SKM-1 (cell line): Measurements from ENCODE around the gene ARSD.

Experiments
- DNase-seq: peaks from one replicate; lab custom pipeline; 2025; ENCODE audit not compliant: unreplicated experiment; lab: John Stamatoyannopoulos, UW

ARSD gene

GRCh38 chrX:2862404-2862803, 66.7 kb downstream of the ARSD start:
- no peak for DNase-seq

GRCh38 chrX:2859197-2859797, 69.8 kb downstream of the ARSD start:
- DNase-seq: no peak

- no peak for DNase-seq
Observed at GRCh38 chrX:2857566-2857965, 71.6 kb downstream of the ARSD start.

- no peak for DNase-seq
Observed at GRCh38 chrX:2855761-2856160, 73.4 kb downstream of the ARSD start.

GRCh38 chrX:2854918-2855317, 74.2 kb downstream of the ARSD start:
- DNase-seq: no peak
